A673 (cell line): ENCODE measurements around the gene SSPN.

Experiments
- CTCF ChIP-seq: fragments of 300-800, 200-600 bp; sonication (generic); conservative IDR thresholded peaks from 2 replicates; pipeline ENCODE4 v1.5.1; 2017; ENCODE audit warnings: low read depth, mild to moderate bottlenecking, antibody characterized with exemption, low read length, moderate library complexity, mixed read lengths
- EZH2 ChIP-seq: fragments of 200-600 bp; sonication (generic); IDR thresholded peaks from 2 replicates; pipeline ENCODE4 v1.6.1; 2017; ENCODE audit warnings: borderline replicate concordance, low read depth, mild to moderate bottlenecking, mixed read lengths, antibody characterized with exemption, low read length; ENCODE audit not compliant: poor library complexity, severe bottlenecking

- TF ChIP-seq CTCF, result no peak
- no peak for TF ChIP-seq EZH2
Measured at GRCh38 chr12:26231470-26231869, 36.1 kb downstream of the SSPN start.
